Mucosa of stomach (tissue), 1 donor: ENCODE measurements around the gene PPP3CA.

ENCODE experiments used
- H3K27me3 ChIP-seq: one replicate; pipeline ENCODE4 v1.7.0; 2013; ENCODE audit warnings: mild to moderate bottlenecking, low read length; ENCODE audit not compliant: control insufficient read depth, insufficient read depth
- H3K36me3 ChIP-seq: one replicate; pipeline ENCODE4 v1.7.0; 2013; ENCODE audit warnings: low read length; ENCODE audit not compliant: control insufficient read depth, insufficient read depth
- H3K4me1 ChIP-seq: one replicate; pipeline ENCODE4 v1.7.0; 2013; ENCODE audit warnings: mild to moderate bottlenecking, low read length; ENCODE audit not compliant: control insufficient read depth, insufficient read depth
- H3K4me3 ChIP-seq: one replicate; pipeline ENCODE4 v1.7.0; 2013; ENCODE audit warnings: low read length
- H3K9ac ChIP-seq: one replicate; pipeline ENCODE4 v1.7.0; 2013; ENCODE audit warnings: mild to moderate bottlenecking, low read length, moderate library complexity
- H3K9me3 ChIP-seq: one replicate; pipeline ENCODE4 v1.7.0; 2013; ENCODE audit warnings: mild to moderate bottlenecking, low read length, moderate library complexity; ENCODE audit not compliant: control insufficient read depth
- donor health status: Pancreatic carcinoma.

PPP3CA gene

DNA sequence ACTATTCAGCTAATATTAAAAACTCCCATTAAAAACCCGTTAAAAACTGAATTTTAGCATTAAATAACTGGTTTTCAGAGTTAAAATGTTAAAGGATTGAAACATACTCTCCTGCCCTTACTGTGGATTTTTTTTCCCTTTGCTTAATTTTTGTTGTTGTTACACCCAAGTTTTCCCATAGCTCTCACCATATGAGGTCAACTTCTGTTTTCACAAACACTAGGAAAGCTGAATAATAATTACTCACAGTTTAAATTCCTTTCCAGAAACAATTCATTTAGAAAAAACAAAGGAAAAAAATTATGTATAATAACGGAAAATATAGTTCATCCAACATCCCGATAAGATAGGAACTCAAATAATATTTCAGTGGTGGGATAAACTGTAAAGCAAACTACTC, 129.0 kb downstream of the PPP3CA start:
- Histone ChIP-seq H3K9ac (no peak overlapping the region), H3K27me3 (no peaks in the 10 kb centered on the region), H3K4me3 (no peak overlapping the region), H3K36me3 (no peaks in the 10 kb centered on the region), H3K9me3 (no peaks in the 10 kb centered on the region), H3K4me1 (peaks cover 15% of the 10 kb centered on the region)

DNA sequence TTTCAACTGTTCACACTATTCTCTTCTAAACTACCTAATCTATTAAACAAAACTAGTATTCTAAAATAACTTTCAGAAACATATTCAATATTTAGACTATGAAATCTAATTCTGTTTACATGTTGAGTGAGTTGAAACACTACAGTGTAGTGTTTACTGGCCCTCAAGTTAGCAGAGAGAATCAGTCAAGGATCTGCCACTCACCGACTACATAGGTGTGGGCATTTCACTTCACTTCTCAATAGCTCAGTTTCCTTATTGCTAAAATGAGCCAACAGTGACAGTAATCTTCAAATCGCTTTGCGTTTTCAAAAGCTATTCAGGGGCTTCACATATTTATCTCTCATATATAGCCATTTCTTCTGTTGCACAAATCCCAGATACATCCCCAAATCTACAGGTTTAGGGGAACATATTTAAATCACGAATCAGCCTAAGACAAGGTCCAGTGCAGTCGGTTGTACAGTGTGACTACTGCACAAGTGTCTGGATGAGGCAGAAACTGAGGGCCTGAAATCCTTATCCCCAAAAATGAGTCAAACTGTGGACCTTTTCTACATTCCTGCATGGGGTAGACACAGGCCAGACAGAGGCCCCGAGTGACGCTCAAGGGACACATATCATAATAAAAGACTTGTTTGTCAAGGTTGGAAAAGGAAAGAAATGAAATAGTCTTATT, 129.8 kb downstream of the PPP3CA start:
- Histone ChIP-seq H3K4me1 (peaks cover 15% of the 10 kb centered on the region), H3K9ac (no peak overlapping the region), H3K4me3 (no peak overlapping the region), H3K9me3 (no peaks in the 10 kb centered on the region), H3K36me3 (no peaks in the 10 kb centered on the region), H3K27me3 (no peaks in the 10 kb centered on the region)

DNA sequence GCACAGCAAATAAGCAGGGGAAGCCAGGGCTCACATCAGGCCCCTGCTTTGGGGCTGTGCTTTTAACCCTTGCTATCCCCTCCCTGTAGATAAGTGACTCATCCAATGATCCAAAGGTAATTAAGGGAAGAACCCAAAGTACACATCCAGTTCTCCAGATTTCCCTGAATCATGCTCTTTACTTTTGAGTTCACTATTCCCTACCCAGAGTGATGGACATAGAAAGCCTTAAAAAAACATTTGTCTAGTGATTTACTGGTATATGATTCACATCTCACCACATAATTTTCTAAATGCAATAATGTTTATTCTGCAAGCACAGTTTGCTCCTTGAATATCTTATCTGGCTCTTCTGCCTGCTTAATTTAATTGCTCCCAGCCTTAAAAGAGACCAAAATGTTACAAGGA, 136.2 kb downstream of the PPP3CA start:
- no peaks in the 10 kb centered on the region for H3K36me3 ChIP-seq
- H3K9me3 ChIP-seq: no peaks in the 10 kb centered on the region
- no peaks in the 10 kb centered on the region for H3K27me3 ChIP-seq
- no peak overlapping the region for H3K9ac ChIP-seq
- peaks cover 8% of the 10 kb centered on the region for H3K4me1 ChIP-seq
- no peak overlapping the region for H3K4me3 ChIP-seq

- H3K9me3 ChIP-seq: no peaks in the 10 kb centered on the region
- H3K4me3 ChIP-seq: no peak overlapping the region
- H3K4me1 ChIP-seq: peaks cover 8% of the 10 kb centered on the region
- no peak overlapping the region for H3K9ac ChIP-seq
- no peaks in the 10 kb centered on the region for H3K27me3 ChIP-seq
- no peaks in the 10 kb centered on the region for H3K36me3 ChIP-seq
Measured at GRCh38 chr4:101210331-101210730, 137.0 kb downstream of the PPP3CA start.

DNA sequence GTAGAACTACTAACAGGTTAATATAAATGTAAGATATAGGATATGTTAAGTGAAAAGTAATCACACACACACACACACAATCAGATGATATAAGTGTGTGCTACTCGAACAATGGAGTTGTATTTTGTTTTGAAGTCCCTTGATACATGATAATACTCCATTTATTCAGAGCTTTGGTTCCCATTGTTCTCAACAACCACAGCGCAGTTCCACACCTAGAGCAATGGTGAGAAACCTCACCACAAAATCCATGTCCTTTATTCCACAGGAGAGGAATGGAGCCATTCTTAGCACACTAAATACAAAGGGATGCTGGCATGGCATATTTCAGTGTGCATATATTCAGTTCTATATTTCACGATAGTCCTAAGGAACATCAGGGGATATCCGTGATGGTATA, 139.2 kb downstream of the PPP3CA start:
- no peak overlapping the region for H3K9ac ChIP-seq
- no peaks in the 10 kb centered on the region for H3K9me3 ChIP-seq

DNA sequence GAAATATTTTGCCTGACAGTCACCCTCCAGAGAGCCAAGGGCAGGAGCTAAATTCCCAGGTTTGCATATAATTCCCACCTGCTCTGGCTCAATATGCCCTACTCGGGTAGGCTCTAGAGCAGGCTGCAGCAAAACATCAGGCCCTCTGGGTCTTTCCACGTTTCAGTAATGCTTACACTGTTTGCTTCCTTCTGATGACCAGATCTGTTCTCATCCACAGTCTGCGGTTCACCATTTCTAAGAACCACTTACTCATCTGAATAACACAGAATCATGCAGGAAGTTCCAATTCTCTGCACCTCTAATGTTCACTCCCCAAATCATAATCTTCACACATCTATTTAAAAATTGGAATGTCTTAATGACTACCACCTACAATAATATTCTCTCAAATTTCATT, 141.4 kb downstream of the PPP3CA start:
- H3K4me1 ChIP-seq: no peaks in the 10 kb centered on the region

More for the DNA sequence above, 139.2 kb downstream of the PPP3CA start:
- no peaks in the 10 kb centered on the region for H3K27me3 ChIP-seq
- H3K4me3 ChIP-seq: no peak overlapping the region
- no peaks in the 10 kb centered on the region for H3K4me1 ChIP-seq
- no peaks in the 10 kb centered on the region for H3K36me3 ChIP-seq

GRCh38 chr4:101201421-101201820, 145.9 kb downstream of the PPP3CA start:
- H3K27me3 ChIP-seq: no peaks in the 10 kb centered on the region
- no peaks in the 10 kb centered on the region for H3K9me3 ChIP-seq
- no peak overlapping the region for H3K9ac ChIP-seq
- no peak overlapping the region for H3K4me3 ChIP-seq
- no peaks in the 10 kb centered on the region for H3K36me3 ChIP-seq
- H3K4me1 ChIP-seq: peaks cover 18% of the 10 kb centered on the region

More for the DNA sequence above, 141.4 kb downstream of the PPP3CA start:
- H3K27me3 ChIP-seq: no peaks in the 10 kb centered on the region
- H3K9me3 ChIP-seq: no peaks in the 10 kb centered on the region
- no peak overlapping the region for H3K4me3 ChIP-seq
- no peaks in the 10 kb centered on the region for H3K36me3 ChIP-seq
- no peak overlapping the region for H3K9ac ChIP-seq

DNA sequence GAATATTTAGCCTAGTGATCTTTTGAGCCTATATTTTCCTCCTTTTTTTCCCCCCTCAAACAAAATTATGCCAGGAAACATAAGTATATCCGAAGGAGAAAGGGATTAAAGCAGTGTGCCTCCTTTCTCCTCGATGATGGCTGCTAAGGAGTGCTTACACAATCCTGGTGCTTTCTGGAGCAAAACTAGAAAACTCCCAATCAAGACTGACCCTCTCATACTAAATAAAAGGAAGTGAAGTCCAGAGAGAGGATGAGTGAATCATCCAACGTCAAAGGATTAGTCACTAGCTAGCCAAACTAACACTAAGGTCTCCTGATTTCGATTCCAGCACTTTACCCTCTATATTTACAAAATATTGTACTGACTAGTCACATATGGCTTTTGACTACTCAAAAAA, 146.8 kb downstream of the PPP3CA start:
- Histone ChIP-seq H3K36me3 (no peaks in the 10 kb centered on the region), H3K4me1 (peaks cover 18% of the 10 kb centered on the region), H3K27me3 (no peaks in the 10 kb centered on the region), H3K9ac (no peak overlapping the region), H3K9me3 (no peaks in the 10 kb centered on the region), H3K4me3 (no peak overlapping the region)

GRCh38 chr4:101199507-101200285, 147.6 kb downstream of the PPP3CA start:
- H3K4me1 ChIP-seq: peaks cover 18% of the 10 kb centered on the region
- H3K9me3 ChIP-seq: no peaks in the 10 kb centered on the region
- no peaks in the 10 kb centered on the region for H3K36me3 ChIP-seq
- no peak overlapping the region for H3K4me3 ChIP-seq
- H3K27me3 ChIP-seq: no peaks in the 10 kb centered on the region
- H3K9ac ChIP-seq: no peak overlapping the region

- no peak overlapping the region for H3K4me3 ChIP-seq
- H3K27me3 ChIP-seq: no peaks in the 10 kb centered on the region
- H3K9me3 ChIP-seq: no peaks in the 10 kb centered on the region
- no peak overlapping the region for H3K9ac ChIP-seq
- peaks cover 18% of the 10 kb centered on the region for H3K4me1 ChIP-seq
- no peaks in the 10 kb centered on the region for H3K36me3 ChIP-seq
Measured at GRCh38 chr4:101198682-101199339, 148.5 kb downstream of the PPP3CA start.

DNA sequence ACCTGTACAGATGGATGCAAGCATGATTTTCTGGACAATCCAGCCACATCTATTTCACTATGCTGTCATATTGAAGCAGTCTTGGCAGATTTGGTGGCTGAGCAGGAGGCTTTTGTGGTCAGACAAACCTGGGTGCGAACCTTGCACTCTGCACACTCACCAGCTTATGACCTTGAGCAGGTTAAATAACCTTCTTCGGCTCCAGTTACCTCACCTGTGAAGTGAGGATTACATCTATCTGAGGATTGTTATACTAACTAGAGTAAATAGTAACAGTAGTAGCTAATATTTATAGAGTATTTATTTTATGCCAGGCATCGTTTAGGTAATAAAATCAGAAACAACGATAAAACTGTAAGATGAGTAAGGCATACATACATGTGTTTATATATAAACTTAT, 150.0 kb downstream of the PPP3CA start:
- peaks cover 18% of the 10 kb centered on the region for H3K4me1 ChIP-seq
- H3K9me3 ChIP-seq: no peaks in the 10 kb centered on the region
- H3K27me3 ChIP-seq: no peaks in the 10 kb centered on the region
- H3K9ac ChIP-seq: no peak overlapping the region
- H3K4me3 ChIP-seq: no peak overlapping the region
- H3K36me3 ChIP-seq: no peaks in the 10 kb centered on the region

- Histone ChIP-seq H3K27me3 (no peaks in the 10 kb centered on the region), H3K4me3 (no peak overlapping the region), H3K9me3 (no peaks in the 10 kb centered on the region), H3K36me3 (no peaks in the 10 kb centered on the region), H3K9ac (no peak overlapping the region), H3K4me1 (peaks cover 6% of the 10 kb centered on the region)
Measured at GRCh38 chr4:101192244-101192643, 155.1 kb downstream of the PPP3CA start.
